ENCODE measurements around the gene OR13G1.
"Not testable (repeated sequence)": the region's sequence is repeated elsewhere in the genome, so short reads cannot be mapped to it uniquely, and the experiment has no call there.

OR13G1 gene

GRCh38 chr1:247679639-247680038 lies at the start of gene OR13G1:
Gene OR13G1 (minus strand): TSS chr1:247679739. CDS start chr1:247673041, 6,698 bp downstream.
- DNase-seq, result no peak

DNA sequence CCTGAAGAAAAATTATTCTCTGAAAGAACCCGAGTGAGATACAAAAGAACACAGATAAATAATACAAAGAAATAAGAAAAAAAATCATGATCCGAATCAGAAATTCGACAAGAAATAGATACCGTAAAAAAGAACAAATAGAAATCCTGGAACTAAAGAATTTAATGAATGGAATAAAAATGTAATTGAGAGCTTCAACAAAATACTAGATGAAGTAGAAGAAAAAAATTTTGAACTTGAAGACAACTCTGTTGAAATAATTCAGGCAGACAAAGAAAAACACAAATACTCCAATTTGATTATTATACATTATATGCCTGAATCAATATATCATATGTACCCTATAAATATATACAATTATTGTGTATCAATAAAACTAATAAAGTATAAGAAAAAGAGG lies 41.7 kb upstream of the OR13G1 start:
- no peak for DNase-seq

DNA sequence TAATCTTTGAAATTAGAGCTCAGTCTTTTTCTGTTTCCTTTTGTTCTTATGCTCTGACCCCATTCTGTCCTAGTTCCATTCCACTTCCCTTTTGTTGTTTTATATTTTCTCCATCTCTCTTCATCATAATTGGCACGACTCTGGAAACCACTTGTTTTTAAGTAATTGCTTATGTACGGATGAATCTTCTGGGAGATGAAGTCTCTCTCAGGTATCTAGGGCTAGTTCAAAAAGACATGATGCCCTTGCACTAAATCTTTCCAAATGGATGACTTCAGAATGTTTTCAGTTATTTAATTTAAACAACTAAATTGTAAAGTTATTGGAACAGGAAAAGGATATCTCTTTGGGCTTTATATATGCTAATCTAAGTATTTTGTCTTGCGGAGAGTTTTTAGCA lies 37.0 kb upstream of the OR13G1 start, which contains the start of gene OR6F1:
Gene OR6F1, minus strand, starts transcription at position 101 of the 400 bp plus-strand sequence. CDS start 3,891 bp downstream, outside the sequence.
- DNase-seq, result no peak

- no peak for DNase-seq
Observed at GRCh38 chr1:247713753-247714152, 34.2 kb upstream of the OR13G1 start.

GRCh38 chr1:247710681-247711080 lies 31.1 kb upstream of the OR13G1 start:
- not testable (repeated sequence) for DNase-seq

DNA sequence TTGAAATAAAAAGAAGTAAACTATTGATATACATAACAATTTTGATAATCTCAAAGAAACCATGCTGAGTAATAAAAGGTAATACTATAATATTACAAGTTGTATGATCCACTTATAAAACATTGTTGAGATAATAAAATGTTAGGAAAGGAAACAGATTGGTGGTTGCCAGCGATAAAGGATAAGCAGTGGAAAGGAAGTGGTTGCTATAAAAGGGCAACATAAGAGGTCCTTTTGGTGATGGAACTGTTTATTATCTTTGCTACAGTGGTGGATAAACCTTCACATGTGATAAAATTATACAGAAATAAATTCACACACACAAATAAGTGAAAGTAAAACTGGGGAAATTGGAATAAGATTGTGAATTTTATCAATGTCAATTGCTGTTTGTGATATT lies 21.8 kb upstream of the OR13G1 start:
- DNase-seq, result no peak

- peak; percentile 43 for DNase-seq
Observed at GRCh38 chr1:247681288-247681897, 1.9 kb upstream of the OR13G1 start.

GRCh38 chr1:247680171-247680570 lies 632 bp upstream of the OR13G1 start:
- DNase-seq, result no peak

- no peak for DNase-seq
Observed at GRCh38 chr1:247669225-247669624, 10.3 kb downstream of the OR13G1 start.

GRCh38 chr1:247656221-247656875 lies 23.2 kb downstream of the OR13G1 start:
- no peak for DNase-seq

DNA sequence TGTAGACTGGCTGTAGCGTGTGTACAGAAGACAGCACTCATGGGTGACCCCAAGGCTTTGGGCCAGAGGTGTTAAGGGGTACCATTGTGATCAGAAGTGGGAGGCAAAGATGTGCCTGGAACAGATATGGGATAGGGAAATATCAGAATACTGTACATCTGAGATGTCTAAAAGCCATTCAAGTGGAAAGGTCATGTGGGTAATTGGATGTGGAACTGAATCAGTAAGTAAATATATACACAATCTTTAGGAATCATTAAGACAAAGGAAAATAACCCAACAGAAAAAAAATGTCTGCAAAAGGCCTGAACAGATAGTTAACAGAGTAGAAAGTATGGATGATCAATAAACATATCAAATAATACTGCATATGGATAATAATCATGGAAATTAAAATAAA lies 26.5 kb downstream of the OR13G1 start:
- no peak for DNase-seq

GRCh38 chr1:247647864-247648263 lies 31.7 kb downstream of the OR13G1 start:
- DNase-seq, result no peak

DNA sequence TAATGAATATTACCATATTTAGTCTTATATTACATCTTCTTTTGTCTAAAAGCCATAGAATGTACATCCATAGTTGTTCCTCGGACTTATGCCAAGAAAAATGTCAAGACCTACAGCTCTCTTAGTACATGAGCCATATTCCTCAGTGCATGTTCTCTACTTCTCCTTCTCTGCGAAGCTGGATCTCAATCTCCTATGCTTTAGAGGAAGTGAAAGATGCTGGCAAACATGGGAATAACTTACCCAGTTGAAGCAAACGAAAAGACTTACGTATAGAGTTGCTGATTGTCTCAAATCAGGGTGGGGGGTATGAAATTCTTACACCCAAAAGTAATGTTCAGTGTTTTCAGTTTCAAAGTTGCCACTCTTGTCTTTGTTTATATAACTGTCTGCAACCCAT lies 32.7 kb downstream of the OR13G1 start:
- DNase-seq, result no peak

DNA sequence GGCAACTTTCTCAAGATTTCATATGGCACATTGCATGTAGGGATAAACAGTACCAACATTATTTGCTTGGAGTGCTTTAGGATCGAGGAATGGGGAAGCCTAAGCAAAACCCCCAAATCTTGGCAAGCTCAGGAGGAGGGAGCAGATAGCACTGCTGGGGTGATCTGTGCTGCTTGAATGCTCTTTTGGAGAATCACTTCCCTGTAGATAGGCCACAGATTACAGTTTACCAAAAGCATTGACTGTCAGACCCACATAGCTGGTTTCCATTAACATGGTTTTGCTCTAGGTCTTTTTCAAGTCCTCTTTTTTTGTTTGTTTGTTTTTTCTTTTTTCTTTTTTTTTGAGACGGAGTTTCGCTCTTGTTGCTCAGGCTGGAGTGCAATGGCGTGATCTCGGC lies 36.8 kb downstream of the OR13G1 start:
- no peak for DNase-seq

DNA sequence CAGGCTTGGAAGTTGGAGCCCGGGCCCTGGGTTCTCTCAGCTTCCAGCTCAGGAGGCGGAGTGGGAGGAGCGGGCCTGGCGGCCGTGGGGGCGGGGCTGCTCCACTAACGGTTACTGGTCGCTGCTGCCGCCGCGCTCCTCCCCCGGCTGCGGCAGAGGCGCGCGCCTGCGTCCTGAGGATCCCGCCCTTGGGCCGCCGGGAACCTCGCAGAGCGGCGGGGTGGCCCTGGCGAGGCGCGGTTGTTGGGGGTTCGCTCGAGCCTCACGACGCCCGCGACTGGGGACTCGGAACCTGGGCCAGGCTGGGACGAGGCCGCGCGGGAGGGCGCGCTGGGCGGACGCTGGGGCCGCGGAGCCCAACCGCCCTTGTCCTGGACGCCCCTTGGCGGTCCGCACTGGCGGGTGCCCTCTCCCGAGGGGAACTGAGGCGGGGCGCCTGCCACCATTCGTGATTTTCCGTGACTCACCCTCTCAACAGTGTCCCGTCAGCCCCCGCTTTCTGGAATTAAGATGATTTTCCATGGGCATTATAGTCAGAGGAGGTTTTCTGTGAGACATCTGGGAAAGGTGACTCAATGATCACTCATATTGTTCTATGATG lies 40.1 kb downstream of the OR13G1 start:
- no peak for DNase-seq

DNA sequence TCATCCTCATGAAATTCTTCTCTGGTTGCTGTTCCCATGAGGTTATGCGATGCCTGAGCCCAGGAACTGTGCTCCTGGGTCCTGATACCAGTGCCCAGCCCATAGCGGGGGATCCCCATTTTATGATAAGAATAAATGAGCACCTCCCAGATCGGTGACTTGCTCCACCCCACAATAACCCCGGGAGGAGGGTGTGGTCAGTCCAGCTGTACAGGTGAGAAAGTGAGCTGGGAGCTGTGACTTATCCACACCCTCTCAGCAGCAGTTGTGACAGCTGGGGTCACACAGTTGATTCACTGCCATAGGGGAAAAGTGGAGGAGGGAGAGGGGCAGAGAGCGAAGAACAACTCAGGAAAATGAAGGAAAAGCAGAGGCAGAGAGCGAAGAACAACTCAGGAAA lies 40.8 kb downstream of the OR13G1 start:
- no peak for DNase-seq

GRCh38 chr1:247638011-247638410 lies 41.5 kb downstream of the OR13G1 start:
- DNase-seq, result no peak

DNA sequence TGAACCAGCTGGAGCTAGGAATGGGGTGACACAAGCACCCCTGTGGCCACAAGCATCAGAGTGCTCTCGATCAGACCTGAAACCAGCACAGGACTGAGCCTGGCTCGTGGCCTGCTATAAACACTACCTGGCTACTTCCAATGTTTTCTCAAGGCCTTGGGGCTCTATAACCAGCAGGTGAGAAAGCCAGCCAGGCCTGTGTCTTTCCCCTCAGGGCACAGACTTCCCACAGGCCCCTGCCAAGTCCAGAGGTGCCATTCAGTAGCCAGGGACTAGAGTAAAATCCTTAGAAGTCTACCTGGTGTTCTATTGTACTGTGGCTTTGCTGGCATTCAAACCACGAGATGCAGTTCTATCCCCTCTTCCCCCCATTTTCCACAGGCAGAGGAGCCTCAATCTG lies 51.6 kb downstream of the OR13G1 start:
- DNase-seq, result no peak
